Glomerular visceral epithelial cell (primary cell): Measurements from ENCODE around the gene RUNX1.

Experiments
- DNase-seq: peaks from one replicate; pipeline ENCODE4 v3.0.0-alpha.2; 2016; ENCODE audit errors: extremely low spot score

Gene RUNX1

GRCh38 chr21:34900376-34900775 lies 148.7 kb downstream of the RUNX1 start:
- DNase-seq, result peak; percentile 60

- DNase-seq, result no peak
Measured at GRCh38 chr21:34899760-34900159, 149.3 kb downstream of the RUNX1 start.

- no peak for DNase-seq
Measured at GRCh38 chr21:34899302-34899701, 149.8 kb downstream of the RUNX1 start.

GRCh38 chr21:34897828-34898227 lies 151.3 kb downstream of the RUNX1 start:
- no peak for DNase-seq

DNA sequence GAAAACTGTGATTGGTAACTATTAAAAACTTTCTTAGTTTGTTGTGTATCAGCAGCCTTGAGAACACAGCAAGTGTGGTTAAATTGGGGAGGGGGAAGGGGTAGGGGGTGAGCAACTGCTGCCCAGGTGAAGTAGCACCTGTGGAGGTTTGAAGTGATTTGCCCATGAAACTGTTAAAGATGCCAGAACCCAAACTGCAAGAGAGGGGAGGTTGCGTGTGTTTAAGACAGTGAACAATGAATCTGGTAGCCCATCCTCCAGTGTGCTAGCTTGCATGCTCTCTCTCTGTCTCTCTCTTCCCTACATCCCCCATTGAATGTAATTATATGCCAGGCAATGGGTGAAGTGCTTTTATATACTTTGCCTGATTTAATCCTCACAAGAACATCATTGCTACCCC lies 154.7 kb downstream of the RUNX1 start:
- DNase-seq, result no peak

GRCh38 chr21:34892209-34892608 lies 156.9 kb downstream of the RUNX1 start:
- DNase-seq, result peak; percentile 25

- no peak for DNase-seq
Measured at GRCh38 chr21:34891613-34891943, 157.5 kb downstream of the RUNX1 start.

- DNase-seq, result peak; percentile 35
Measured at GRCh38 chr21:34890724-34891612, 158.1 kb downstream of the RUNX1 start.

GRCh38 chr21:34890470-34890723 lies 158.7 kb downstream of the RUNX1 start:
- no peak for DNase-seq

DNA sequence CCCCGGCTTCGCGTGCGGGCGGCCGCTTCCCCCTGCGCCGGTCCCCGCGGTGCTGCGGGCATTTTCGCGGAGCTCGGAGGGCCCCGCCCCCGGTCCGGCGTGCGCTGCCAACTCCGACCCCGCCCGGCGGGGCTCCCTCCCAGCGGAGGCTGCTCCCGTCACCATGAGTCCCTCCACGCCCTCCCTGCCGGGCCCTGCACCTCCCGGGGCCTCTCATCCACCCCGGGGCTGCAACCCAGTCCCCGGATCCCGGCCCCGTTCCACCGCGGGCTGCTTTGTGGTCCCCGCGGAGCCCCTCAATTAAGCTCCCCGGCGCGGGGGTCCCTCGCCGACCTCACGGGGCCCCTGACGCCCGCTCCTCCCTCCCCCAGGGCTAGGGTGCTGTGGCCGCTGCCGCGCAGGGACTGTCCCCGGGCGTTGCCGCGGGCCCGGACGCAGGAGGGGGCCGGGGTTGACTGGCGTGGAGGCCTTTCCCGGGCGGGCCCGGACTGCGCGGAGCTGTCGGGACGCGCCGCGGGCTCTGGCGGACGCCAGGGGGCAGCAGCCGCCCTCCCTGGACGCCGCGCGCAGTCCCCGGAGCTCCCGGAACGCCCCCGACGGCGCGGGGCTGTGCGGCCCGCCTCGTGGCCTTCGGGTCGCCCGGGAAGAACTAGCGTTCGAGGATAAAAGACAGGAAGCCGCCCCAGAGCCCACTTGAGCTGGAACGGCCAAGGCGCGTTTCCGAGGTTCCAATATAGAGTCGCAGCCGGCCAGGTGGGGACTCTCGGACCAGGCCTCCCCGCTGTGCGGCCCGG lies 159.2 kb downstream of the RUNX1 start:
- peak; percentile 81 for DNase-seq

DNA sequence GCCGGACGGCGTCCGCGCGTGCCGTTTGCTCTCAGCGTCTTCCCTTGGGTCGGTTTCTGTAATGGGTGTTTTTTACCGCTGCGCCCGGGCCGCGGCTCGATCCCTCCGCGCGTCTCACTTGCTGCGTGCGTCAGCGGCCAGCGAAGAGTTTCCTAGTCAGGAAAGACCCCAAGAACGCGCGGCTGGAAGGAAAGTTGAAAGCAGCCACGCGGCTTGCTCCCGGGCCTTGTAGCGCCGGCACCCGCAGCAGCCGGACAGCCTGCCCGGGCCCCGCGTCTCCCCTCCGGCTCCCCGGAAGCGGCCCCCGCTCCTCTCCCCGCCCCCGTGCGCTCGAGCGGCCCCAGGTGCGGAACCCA lies 159.8 kb downstream of the RUNX1 start:
- peak; percentile 67 for DNase-seq

DNA sequence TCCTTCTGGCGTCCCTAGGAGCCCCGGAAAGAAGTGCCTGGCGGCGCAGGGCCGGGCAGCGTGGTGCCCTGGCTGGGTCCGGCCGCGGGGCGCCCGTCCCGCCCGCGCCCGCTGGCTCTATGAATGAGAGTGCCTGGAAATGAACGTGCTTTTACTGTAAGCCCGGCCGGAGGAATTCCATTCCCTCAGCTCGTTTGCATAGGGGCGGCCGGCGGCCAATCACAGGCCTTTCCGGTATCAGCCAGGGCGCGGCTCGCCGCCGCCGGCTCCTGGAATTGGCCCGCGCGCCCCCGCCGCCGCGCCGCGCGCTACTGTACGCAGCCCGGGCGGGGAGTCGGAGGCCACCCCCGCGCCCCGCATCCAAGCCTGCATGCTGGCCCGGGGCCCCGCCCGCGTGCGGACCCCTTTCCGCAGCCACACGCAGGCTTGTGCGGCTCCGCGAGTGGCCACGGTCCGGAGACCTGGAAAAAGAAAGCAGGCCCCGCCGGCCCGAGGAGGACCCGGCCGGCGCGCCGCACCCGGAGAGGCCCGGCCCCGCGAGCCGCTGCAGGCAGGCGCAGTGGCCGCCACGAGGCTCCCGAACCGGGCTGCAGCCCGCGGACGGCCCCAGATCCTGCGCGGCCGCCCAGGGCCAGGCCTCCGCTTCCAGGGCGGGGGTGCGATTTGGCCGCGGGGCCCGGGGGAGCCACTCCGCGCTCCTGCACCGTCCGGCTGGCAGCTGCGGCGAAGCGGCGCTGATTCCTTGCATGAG lies 160.4 kb downstream of the RUNX1 start:
- peak; percentile 97 for DNase-seq

DNA sequence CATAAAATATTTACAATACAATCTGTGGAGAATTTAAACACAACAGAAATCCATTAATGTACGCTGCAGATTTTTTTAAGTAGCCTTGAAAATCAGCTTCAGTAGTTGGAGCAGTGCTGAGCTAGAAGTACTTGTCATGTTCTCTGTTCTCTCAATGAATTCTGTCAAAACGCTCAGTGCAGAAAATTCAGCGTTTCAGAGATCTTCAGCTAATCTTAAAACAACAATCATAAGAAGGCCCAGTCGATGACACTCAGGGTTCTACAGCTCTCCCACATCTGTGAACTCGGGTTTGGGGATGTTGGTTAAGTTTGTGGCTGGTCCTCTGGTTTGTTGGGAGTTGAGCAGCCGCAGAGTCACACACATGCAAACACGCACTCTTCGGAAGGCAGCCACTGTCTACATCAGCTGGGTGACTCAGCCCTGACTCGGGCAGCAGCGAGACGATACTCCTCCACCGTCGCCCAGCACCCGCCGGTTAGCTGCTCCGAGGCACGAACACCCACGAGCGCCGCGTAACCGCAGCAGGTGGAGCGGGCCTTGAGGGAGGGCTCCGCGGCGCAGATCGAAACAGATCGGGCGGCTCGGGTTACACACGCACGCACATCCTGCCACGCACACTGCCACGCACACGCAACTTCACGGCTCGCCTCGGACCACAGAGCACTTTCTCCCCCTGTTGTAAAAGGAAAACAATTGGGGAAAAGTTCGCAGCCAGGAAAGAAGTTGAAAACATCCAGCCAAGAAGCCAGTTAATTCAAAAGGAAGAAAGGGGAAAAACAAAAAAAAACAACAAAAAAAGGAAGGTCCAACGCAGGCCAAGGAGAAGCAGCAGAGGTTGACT lies 161.2 kb downstream of the RUNX1 start:
- DNase-seq, result peak; percentile 92

DNA sequence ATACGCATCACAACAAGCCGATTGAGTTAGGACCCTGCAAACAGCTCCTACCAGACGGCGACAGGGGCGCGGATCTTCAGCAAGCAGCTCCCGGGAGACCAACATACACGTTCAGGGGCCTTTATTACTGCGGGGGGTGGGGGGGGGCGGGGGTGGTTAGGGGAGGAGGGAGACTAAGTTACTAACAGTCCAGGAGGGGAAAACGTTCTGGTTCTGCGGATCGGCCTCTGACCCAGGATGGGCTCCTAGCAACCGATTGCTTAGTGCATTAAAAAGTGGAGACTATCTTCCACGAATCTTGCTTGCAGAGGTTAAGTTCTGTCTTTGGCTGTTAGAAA lies 162.0 kb downstream of the RUNX1 start:
- DNase-seq, result peak; percentile 39

- peak; percentile 50 for DNase-seq
Measured at GRCh38 chr21:34886240-34887104, 162.6 kb downstream of the RUNX1 start.

GRCh38 chr21:34885626-34886239 lies 163.4 kb downstream of the RUNX1 start:
- DNase-seq, result peak; percentile 29

- peak; percentile 35 for DNase-seq
Measured at GRCh38 chr21:34885125-34885524, 164.0 kb downstream of the RUNX1 start.

- peak; percentile 23 for DNase-seq
Measured at GRCh38 chr21:34884346-34884929, 164.7 kb downstream of the RUNX1 start.

GRCh38 chr21:34883491-34884271 lies 165.4 kb downstream of the RUNX1 start:
- peak; percentile 21 for DNase-seq
